HepG2 (cell line): ENCODE measurements around the gene MAPK6. TPM values are rescaled to one million over a fixed set of nuclear protein-coding genes. Genes with fewer than 3 reads are reported as not detected.

Experiments
- ATAC-seq: fragments of 200-7000 bp; cut with Tn5 transposase; 3 replicates; pipeline ENCODE4 v1.9.1; 2020; ENCODE audit warnings: mild to moderate bottlenecking, moderate library complexity
- BruUV-seq: library from RNA; stranded (reverse); fragments of 400-500 nt; replicated peaks from 2 replicates; lab custom pipeline; 2021; lab: Mats Ljungman, UMichigan
- CTCF ChIA-PET: fragments of 300-600 bp; formaldehyde crosslinking; extraction: SDS; loops from one replicate; lab custom pipeline; 2021; ENCODE audit warnings: low total read pairs, inconsistent platforms, low intra/inter-chr PET ratio; lab: Yijun Ruan, JAX
- POLR2A ChIA-PET: fragments of 350-600 bp; sonication (Branson Sonifier 250); formaldehyde crosslinking; loops from one replicate; lab custom pipeline; 2020; ENCODE audit warnings: antibody characterized with exemption, inconsistent platforms; lab: Yijun Ruan, JAX
- DNase-seq: peaks from one replicate; pipeline ENCODE4 v3.0.0-alpha.2; 2015; ENCODE audit warnings: low spot score
- FAIRE-seq: peaks from 3 replicates; lab custom pipeline; 2011; peaks lifted over from hg19 to GRCh38; lab: Jason Lieb, UNC
- H2AFZ ChIP-seq: one replicate; pipeline ENCODE4 v1.6.1; 2011; ENCODE audit warnings: low read length, inconsistent platforms
- H3K27ac ChIP-seq: fragments of 300-600 bp; 3 replicates; pipeline ENCODE4 v1.8.0; 2011; ENCODE audit warnings: mixed run types, mild to moderate bottlenecking, mixed read lengths, low read length, inconsistent platforms; ENCODE audit not compliant: insufficient read depth; ENCODE audit errors: extremely low read length
- H3K27me3 ChIP-seq, 2 experiments: fragments of 200-600 bp in 1 of 2; 2 replicates in 1 of 2; 3 replicates in 1 of 2; pipeline versions ENCODE4 v1.6.0 to v1.8.0; 2011; ENCODE audit warnings: low read length in 2 of 2, mild to moderate bottlenecking in 2 of 2, moderate library complexity in 2 of 2, inconsistent platforms in 1 of 2; ENCODE audit not compliant: insufficient read depth in 2 of 2, control insufficient read depth in 1 of 2
- H3K36me3 ChIP-seq, 2 experiments: fragments of 200-600 bp in 1 of 2; replicated peaks in 1 of 2; 2 replicates in 1 of 2; 3 replicates in 1 of 2; pipeline versions ENCODE4 v1.5.1 to v1.8.0; 2011; ENCODE audit warnings: low read length in 2 of 2, inconsistent platforms in 1 of 2; ENCODE audit not compliant: insufficient read depth in 2 of 2, control insufficient read depth in 1 of 2
- H3K4me1 ChIP-seq: 2 replicates; pipeline ENCODE4 v1.5.1; 2012; ENCODE audit warnings: low read length, inconsistent platforms; ENCODE audit not compliant: insufficient read depth
- H3K4me2 ChIP-seq: 2 replicates; pipeline ENCODE4 v1.6.0; 2011; ENCODE audit warnings: low read depth, low read length, inconsistent platforms
- H3K4me3 ChIP-seq, 3 experiments: fragments of 200-600 bp in 1 of 3; sonication (generic), shearing (Covaris generic) in 1 of 3; replicated peaks in 1 of 3; 2 replicates each; pipeline ENCODE4 v1.5.1; 2011 to 2016; ENCODE audit warnings: low read length in 3 of 3, inconsistent platforms in 2 of 3, low read depth in 2 of 3, mild to moderate bottlenecking in 2 of 3, control low read depth in 1 of 3, mixed read lengths in 1 of 3; ENCODE audit not compliant: insufficient read depth in 1 of 3
- H3K79me2 ChIP-seq: one replicate; pipeline ENCODE4 v1.6.1; 2011; ENCODE audit warnings: low read length, inconsistent platforms; ENCODE audit not compliant: insufficient read depth
- H3K9ac ChIP-seq: 2 replicates; pipeline ENCODE4 v1.6.0; 2011; ENCODE audit warnings: mild to moderate bottlenecking, low read depth, low read length, inconsistent platforms; ENCODE audit not compliant: insufficient read depth
- H3K9me3 ChIP-seq: 2 replicates; pipeline ENCODE4 v1.5.1; 2012; ENCODE audit warnings: mild to moderate bottlenecking, low read length
- H4K20me1 ChIP-seq: 2 replicates; pipeline ENCODE4 v1.6.0; 2011; ENCODE audit warnings: inconsistent platforms, mild to moderate bottlenecking, low read length, moderate library complexity; ENCODE audit not compliant: insufficient read depth
- CEBPG ChIP-seq: IDR thresholded peaks from 2 replicates; pipeline ENCODE4 v1.6.1; 2016
- LCORL ChIP-seq, 2 experiments: fragments of 450-650 bp in 1 of 2; sonication (generic) in 1 of 2; formaldehyde crosslinking in 1 of 2; IDR thresholded peaks; 2 replicates each; pipeline versions ENCODE4 v1.5.0 to v1.6.1; 2017 to 2020; ENCODE audit warnings: antibody characterized with exemption in 1 of 2, missing genetic modification reagents in 1 of 2
- MXD4 ChIP-seq: IDR thresholded peaks from 2 replicates; pipeline ENCODE4 v1.6.1; 2016; ENCODE audit warnings: mild to moderate bottlenecking, missing biosample characterization, missing genetic modification reagents
- MZF1 ChIP-seq: sonication (generic); formaldehyde crosslinking; IDR thresholded peaks from 2 replicates; pipeline ENCODE4 v1.8.1; 2023; ENCODE audit warnings: mild to moderate bottlenecking, missing genetic modification reagents, borderline replicate concordance
- NBN ChIP-seq: fragments of 450-650 bp; conservative IDR thresholded peaks from 2 replicates; pipeline ENCODE4 v1.6.1; 2017
- PAX8 ChIP-seq: sonication (generic); formaldehyde crosslinking; IDR thresholded peaks from 2 replicates; pipeline ENCODE4 v1.8.0; 2022; ENCODE audit warnings: mild to moderate bottlenecking, missing genetic modification reagents, borderline replicate concordance
- PAXIP1 ChIP-seq: sonication (generic); formaldehyde crosslinking; conservative IDR thresholded peaks from 2 replicates; pipeline ENCODE4 v1.4.0; 2020; ENCODE audit warnings: mild to moderate bottlenecking, missing genetic modification reagents, moderate library complexity
- RBM22 ChIP-seq: fragments of 200-400 bp; formaldehyde crosslinking; optimal IDR thresholded peaks from 2 replicates; pipeline ENCODE3; 2017; ENCODE audit warnings: mild to moderate bottlenecking, low read length, moderate library complexity
- SP5 ChIP-seq: IDR thresholded peaks from 2 replicates; pipeline ENCODE4 v1.6.1; 2016; ENCODE audit warnings: low read depth, borderline replicate concordance
- XRCC5 ChIP-seq: fragments of 200-400 bp; formaldehyde crosslinking; optimal IDR thresholded peaks from 2 replicates; pipeline ENCODE3; 2017; ENCODE audit warnings: mild to moderate bottlenecking, low read length
- ZBTB4 ChIP-seq: sonication (generic); formaldehyde crosslinking; IDR thresholded peaks from 2 replicates; pipeline ENCODE4 v1.4.0; 2020; ENCODE audit warnings: missing genetic modification reagents, mild to moderate bottlenecking, borderline replicate concordance
- ZNF17 ChIP-seq: sonication (generic); formaldehyde crosslinking; IDR thresholded peaks from 2 replicates; pipeline ENCODE4 v1.5.0; 2020; ENCODE audit warnings: mild to moderate bottlenecking, missing genetic modification reagents
- ZNF263 ChIP-seq: sonication (generic); formaldehyde crosslinking; IDR thresholded peaks from 2 replicates; pipeline ENCODE4 v1.4.0; 2020; ENCODE audit warnings: missing genetic modification reagents
- WGBS: methylation state at CpG from one replicate; pipeline ENCODE4 v1.1.6; 2017; ENCODE audit warnings: low lambda C conversion rate; 5-methylcytosine and 5-hydroxymethylcytosine counted together
- in situ Hi-C: cut with HindIII; loops from 2 replicates; pipeline ENCODE4 v1.10.0; 2017; ENCODE audit warnings: low pct_unique_long_range_greater_than_20kb; ENCODE audit not compliant: extremely low pct_ligation_motif_present
- intact Hi-C: fragments of 100-400 bp; cut with micrococcal nuclease; formaldehyde crosslinking; loops from one replicate; pipeline ENCODE4 v1.10.0; 2022; ENCODE audit not compliant: unreplicated experiment
- polyA plus RNA-seq, 8 experiments: library from polyadenylated mRNA; depleted of rRNA in 3 of 8; stranded (reverse) in 7 of 8; unstranded in 1 of 8; fragments of >200 nt; fragmentation: Illumina TruSeq in 4 of 8; extraction: Trizol in 4 of 8; gene quantifications; 2 replicates each; pipeline versions ENCODE4 v1.2.1 to v1.2.3, GENCODE V29; 2011 to 2016; ENCODE audit warnings: low read depth in 4 of 8, missing spikeins in 1 of 8, mixed read lengths in 1 of 8; ENCODE audit not compliant: insufficient read depth in 1 of 8
- total RNA-seq, 5 experiments: library from RNA; depleted of rRNA; stranded (reverse); fragments of >200 nt; fragmentation: Illumina TruSeq; extraction: Trizol; gene quantifications; 2 replicates each; pipeline ENCODE4 v1.2.3, GENCODE V29; 2016; ENCODE audit warnings: low read depth in 1 of 5
- TF ChIP-seq, protein P1 (sequence below): sonication (generic); formaldehyde crosslinking; conservative IDR thresholded peaks from 2 replicates; pipeline ENCODE4 v1.4.0; 2020; ENCODE audit warnings: missing genetic modification reagents
- TF ChIP-seq, protein P2 (sequence below): sonication (generic); formaldehyde crosslinking; IDR thresholded peaks from 2 replicates; pipeline ENCODE4 v1.5.0; 2020; ENCODE audit warnings: mild to moderate bottlenecking, low read depth, missing genetic modification reagents, borderline replicate concordance

The MAPK6 gene
- total and polyA plus RNA-seq, 2 of the 13 experiments (the other 11 are each of a cell fraction or from before 2014, with no cell fraction given), result 89.5 to 99.7 TPM

- ChIA-PET CTCF (interaction anchor here (1.5 kb wide), 1 partner anchor 95 kb away, joined by 5 read pairs; no protein-coding TSS in a partner anchor), POLR2A (interaction anchor here (0.9 to 2.8 kb wide), 11 partner anchors 7 to 107 kb away, joined by 3 to 16 read pairs (median 5); partner anchors contain the start of genes LEO1 and MAPK6)
- ATAC-seq (peak; percentile 53), DNase-seq (peak; percentile 41), FAIRE-seq (no peak)
- H3K27me3 ChIP-seq, result no peaks in the 10 kb centered on the region; a peak in 1 of 5 replicates
- no peaks in the 10 kb centered on the region for H4K20me1 ChIP-seq
- intact Hi-C loops (loop anchor here (5.0 kb wide), 1 partner anchor 295 kb away; no protein-coding TSS in a partner anchor), in situ Hi-C loops (loop anchor here (5.0 kb wide), 2 partner anchors 60 to 95 kb away; no protein-coding TSS in a partner anchor)
- BruUV-seq, result no TSS peak
- no peaks in the 10 kb centered on the region for H3K36me3 ChIP-seq
- no peaks in the 10 kb centered on the region for H3K79me2 ChIP-seq
- peak overlapping the region; percentile 44; the same call in 1 of the 2 replicates for H3K9ac ChIP-seq
- H3K27ac ChIP-seq, result no peak overlapping the region
- peak overlapping the region; percentile 24 to 58 (median 25) for H3K4me3 ChIP-seq
- no peaks in the 10 kb centered on the region for H3K9me3 ChIP-seq
- H2AFZ ChIP-seq, result peak overlapping the region; percentile 70
- peaks cover 38% of the 10 kb centered on the region for H3K4me1 ChIP-seq
- H3K4me2 ChIP-seq, result peak overlapping the region; percentile 98
- 4% methylated on average over 11 of the region's 11 CpGs for WGBS
- TF ChIP-seq MXD4 (CRISPR knock-in tag) (no peak), CEBPG (no peak), MZF1 (no peak), LCORL (IDR thresholded peaks at IDR 0.05) (no peak), LCORL (CRISPR knock-in tag; IDR thresholded peaks at IDR 0.05) (peak; percentile 26; the same call in 1 of the 2 replicates), RBM22 (no peak), ZBTB4 (CRISPR knock-in tag) (no peak), ZNF263 (CRISPR knock-in tag) (no peak), PAX8 (CRISPR knock-in tag) (no peak), NBN (no peak), PAXIP1 (CRISPR knock-in tag) (peak; percentile 40), XRCC5 (no peak), SP5 (CRISPR knock-in tag) (peak; percentile 71), ZNF17 (CRISPR knock-in tag) (no peak)
- TF ChIP-seq, protein P1, sequence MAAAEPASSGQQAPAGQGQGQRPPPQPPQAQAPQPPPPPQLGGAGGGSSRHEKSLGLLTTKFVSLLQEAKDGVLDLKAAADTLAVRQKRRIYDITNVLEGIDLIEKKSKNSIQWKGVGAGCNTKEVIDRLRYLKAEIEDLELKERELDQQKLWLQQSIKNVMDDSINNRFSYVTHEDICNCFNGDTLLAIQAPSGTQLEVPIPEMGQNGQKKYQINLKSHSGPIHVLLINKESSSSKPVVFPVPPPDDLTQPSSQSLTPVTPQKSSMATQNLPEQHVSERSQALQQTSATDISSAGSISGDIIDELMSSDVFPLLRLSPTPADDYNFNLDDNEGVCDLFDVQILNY (CRISPR knock-in tag), result no peak
- TF ChIP-seq, protein P2, sequence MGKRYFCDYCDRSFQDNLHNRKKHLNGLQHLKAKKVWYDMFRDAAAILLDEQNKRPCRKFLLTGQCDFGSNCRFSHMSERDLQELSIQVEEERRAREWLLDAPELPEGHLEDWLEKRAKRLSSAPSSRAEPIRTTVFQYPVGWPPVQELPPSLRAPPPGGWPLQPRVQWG (CRISPR knock-in tag), result no peak
These were observed 58.1 kb downstream of the MAPK6 start for GRCh38 chr15:52076889-52077781.
